GM12891 (cell line): ENCODE measurements around the gene DDIAS.

Experiments used
- PAX5 ChIP-seq: IDR thresholded peaks from 2 replicates; pipeline ENCODE4 v1.6.1; 2011; ENCODE audit warnings: low read length, moderate library complexity, mild to moderate bottlenecking; ENCODE audit not compliant: insufficient read depth, severe bottlenecking
- POLR2A ChIP-seq: IDR thresholded peaks from 2 replicates; pipeline ENCODE4 v1.6.1; 2011; ENCODE audit warnings: low read depth, low read length, control low read depth
- POLR2AphosphoS5 ChIP-seq: IDR thresholded peaks from 2 replicates; pipeline ENCODE4 v1.6.1; 2011; ENCODE audit warnings: low read depth, low read length, control low read depth
- POU2F2 ChIP-seq: IDR thresholded peaks from 2 replicates; pipeline ENCODE4 v1.6.1; 2011; ENCODE audit warnings: low read depth, mild to moderate bottlenecking, control low read depth, low read length, moderate library complexity
- TAF1 ChIP-seq: IDR thresholded peaks from 2 replicates; pipeline ENCODE4 v1.6.1; 2011; ENCODE audit warnings: low read depth, low read length, control low read depth

DNA sequence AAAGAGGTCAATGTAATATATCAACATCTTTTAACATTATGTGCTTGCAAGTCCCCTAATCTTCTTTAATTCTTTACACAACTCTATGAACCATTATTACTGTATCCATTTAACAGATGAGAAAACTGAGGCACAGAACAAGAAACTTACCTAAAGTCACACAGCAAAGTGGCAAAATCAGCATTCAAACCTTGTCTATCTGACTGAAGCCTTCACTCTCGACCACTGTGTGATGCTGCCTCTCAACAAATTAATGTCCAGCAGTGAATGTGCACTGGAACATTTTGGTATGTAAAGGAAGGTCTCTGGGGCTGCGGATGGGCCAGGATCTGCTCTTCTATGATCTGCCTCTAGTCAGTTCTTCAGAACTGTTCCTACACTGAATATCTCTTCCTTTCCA lies 43.4 kb upstream of the DDIAS start:
- TF ChIP-seq POLR2AphosphoS5 (no peak), POLR2A (no peak), PAX5 (no peak), TAF1 (no peak), POU2F2 (no peak)
